Subcutaneous preadipocyte (primary cell): ENCODE measurements around the gene HNRNPM. TPM values are rescaled to one million over a fixed set of nuclear protein-coding genes. Genes with fewer than 3 reads are reported as not detected.

ENCODE experiments used
- total RNA-seq: library from RNA; depleted of rRNA; stranded (reverse); fragments of >200 nt; gene quantifications from 2 replicates; pipeline ENCODE4 v1.2.3, GENCODE V29; 2012

The HNRNPM gene
- total RNA-seq = 36.4 and 56.5 TPM in 2 replicates

DNA sequence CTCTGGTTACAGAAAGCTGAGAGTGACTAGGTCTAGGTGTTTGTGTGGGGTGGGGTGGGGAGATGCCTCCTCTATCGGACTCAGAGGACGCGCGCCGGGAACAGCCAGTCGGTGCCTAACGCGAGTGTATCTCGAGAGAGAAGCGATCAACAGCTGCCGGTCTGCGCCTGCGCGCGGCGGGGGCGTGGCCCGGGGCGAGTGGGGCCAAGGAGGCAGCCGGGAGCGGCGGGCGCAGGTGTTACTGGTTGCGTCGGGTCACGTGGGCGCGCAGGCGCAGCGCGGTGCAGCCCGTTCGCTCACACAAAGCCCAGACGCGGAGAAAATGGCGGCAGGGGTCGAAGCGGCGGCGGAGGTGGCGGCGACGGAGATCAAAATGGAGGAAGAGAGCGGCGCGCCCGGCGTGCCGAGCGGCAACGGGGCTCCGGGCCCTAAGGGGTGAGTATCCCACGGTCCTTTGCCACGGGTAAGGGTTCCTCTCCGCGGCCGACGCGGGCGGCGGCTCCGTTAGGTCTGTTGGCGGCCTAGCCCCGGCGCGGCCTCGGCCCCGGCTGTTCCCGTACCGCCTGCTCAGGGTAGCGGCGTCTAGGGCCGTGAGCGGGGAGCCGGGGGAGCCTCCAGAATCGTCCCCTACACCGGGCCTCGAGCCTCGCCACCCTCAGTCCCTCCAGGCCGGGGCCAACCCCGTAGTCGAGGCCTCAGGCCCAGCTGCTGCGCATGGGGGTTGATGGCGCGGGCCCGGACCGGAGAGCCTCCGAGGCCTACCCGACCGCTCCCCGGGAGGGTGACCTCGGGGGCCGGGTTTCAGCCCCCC is at the start of gene HNRNPM:
Gene HNRNPM (plus strand): TSS at position 299 of the 811 bp plus-strand sequence. CDS start 24 bp downstream, at position 323.

GRCh38 chr19:8412783-8413628 is 31.8 kb upstream of the HNRNPM start, which contains the start of gene MARCHF2:
MARCHF2 (plus strand) TSS chr19:8413305; CDS start chr19:8421841, 8,536 bp downstream.

GRCh38 chr19:8513687-8514504 is 69.1 kb downstream of the HNRNPM start, which contains the start of gene ZNF414:
ZNF414 (minus strand) TSS chr19:8514167; CDS start chr19:8514046, 121 bp downstream.

Other genes starting within 250 kb of the HNRNPM start
- gene CERS4, start 235.6 kb upstream of the HNRNPM start, total RNA-seq = 15.6 and 29.8 TPM in 2 replicates
- 36.4 and 47.8 TPM in 2 replicates for gene CD320, start 136.6 kb upstream of the HNRNPM start, total RNA-seq
- 16.9 and 29.3 TPM in 2 replicates for gene NDUFA7, start 123.6 kb upstream of the HNRNPM start, total RNA-seq
- gene RPS28, start 123.5 kb upstream of the HNRNPM start, total RNA-seq = 122 and 242 TPM in 2 replicates
- gene KANK3, start 101.7 kb upstream of the HNRNPM start, total RNA-seq = under 0.01 and 0.20 TPM in 2 replicates
- 20.5 and 21.7 TPM in 2 replicates for gene ANGPTL4, start 80.8 kb upstream of the HNRNPM start, total RNA-seq
- gene RAB11B, start 54.6 kb upstream of the HNRNPM start, total RNA-seq = 31.3 and 32.3 TPM in 2 replicates
- 35.4 and 36.4 TPM in 2 replicates for gene MARCHF2, start 31.7 kb upstream of the HNRNPM start, total RNA-seq
- gene PRAM1, start 57.7 kb downstream of the HNRNPM start, total RNA-seq = not detected in 2 replicates
- gene ZNF414, start 69.2 kb downstream of the HNRNPM start, total RNA-seq = 2.9 and 3.5 TPM in 2 replicates
- gene MYO1F, start 132.5 kb downstream of the HNRNPM start, total RNA-seq = 0.20 and 0.73 TPM in 2 replicates
- gene ADAMTS10, start 165.7 kb downstream of the HNRNPM start, total RNA-seq = 1.2 and 4.0 TPM in 2 replicates
- not detected in 2 replicates for gene NFILZ, start 185.7 kb downstream of the HNRNPM start, total RNA-seq